GM13977 (cell line): ENCODE results near the gene APLN.

ENCODE experiments used
- DNase-seq: peaks from one replicate; pipeline ENCODE4 v3.0.0; 2012; ENCODE audit warnings: low spot score
- in situ Hi-C: fragments of 300-500 bp; cut with MboI; formaldehyde crosslinking; loops from one replicate; pipeline ENCODE4 v1.12.0; 2022; ENCODE audit warnings: low sequenced_read_pairs, low pct_unique_long_range_greater_than_20kb, mixed read lengths, inconsistent platforms; ENCODE audit not compliant: unreplicated experiment
- TF ChIP-seq, protein P1 (sequence below): IDR thresholded peaks from 2 replicates; pipeline ENCODE4 v1.5.1; 2012; ENCODE audit warnings: mild to moderate bottlenecking, control low read depth; ENCODE audit not compliant: insufficient read depth; ENCODE audit errors: extremely low read depth, missing control alignments

The APLN gene, protein sequence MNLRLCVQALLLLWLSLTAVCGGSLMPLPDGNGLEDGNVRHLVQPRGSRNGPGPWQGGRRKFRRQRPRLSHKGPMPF

GRCh38 chrX:129654652-129655546 lies at the start of gene APLN:
Gene APLN, minus strand, starts transcription at chrX:129654956. Its CDS starts 326 bp downstream, at chrX:129654630.
- in situ Hi-C loops, result no loop called here
- TF ChIP-seq, protein P1, sequence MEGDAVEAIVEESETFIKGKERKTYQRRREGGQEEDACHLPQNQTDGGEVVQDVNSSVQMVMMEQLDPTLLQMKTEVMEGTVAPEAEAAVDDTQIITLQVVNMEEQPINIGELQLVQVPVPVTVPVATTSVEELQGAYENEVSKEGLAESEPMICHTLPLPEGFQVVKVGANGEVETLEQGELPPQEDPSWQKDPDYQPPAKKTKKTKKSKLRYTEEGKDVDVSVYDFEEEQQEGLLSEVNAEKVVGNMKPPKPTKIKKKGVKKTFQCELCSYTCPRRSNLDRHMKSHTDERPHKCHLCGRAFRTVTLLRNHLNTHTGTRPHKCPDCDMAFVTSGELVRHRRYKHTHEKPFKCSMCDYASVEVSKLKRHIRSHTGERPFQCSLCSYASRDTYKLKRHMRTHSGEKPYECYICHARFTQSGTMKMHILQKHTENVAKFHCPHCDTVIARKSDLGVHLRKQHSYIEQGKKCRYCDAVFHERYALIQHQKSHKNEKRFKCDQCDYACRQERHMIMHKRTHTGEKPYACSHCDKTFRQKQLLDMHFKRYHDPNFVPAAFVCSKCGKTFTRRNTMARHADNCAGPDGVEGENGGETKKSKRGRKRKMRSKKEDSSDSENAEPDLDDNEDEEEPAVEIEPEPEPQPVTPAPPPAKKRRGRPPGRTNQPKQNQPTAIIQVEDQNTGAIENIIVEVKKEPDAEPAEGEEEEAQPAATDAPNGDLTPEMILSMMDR, result no peak
- no peak for DNase-seq

DNA sequence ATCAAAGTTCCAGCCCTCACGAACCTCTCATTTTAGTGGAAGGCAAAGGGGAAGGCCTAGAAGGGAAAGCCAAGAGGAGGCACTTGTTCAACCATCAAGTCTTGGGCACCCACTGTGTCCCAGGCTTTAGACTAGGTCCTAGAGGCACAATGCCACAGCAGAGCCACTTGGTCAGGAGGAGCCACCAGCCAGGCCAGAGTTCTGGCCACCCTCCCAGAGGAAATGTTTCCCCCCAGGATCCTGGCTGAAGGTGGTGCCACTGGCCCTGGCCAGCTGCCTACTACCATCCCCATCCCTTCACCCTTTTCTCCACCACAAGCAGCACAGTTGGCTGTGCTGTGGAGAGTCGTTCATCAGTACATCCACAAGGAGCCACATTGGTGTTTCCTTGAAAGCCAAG lies 49.7 kb upstream of the APLN start:
- DNase-seq, result no peak
- in situ Hi-C loops, result no loop called here
- TF ChIP-seq, protein P1, result no peak

DNA sequence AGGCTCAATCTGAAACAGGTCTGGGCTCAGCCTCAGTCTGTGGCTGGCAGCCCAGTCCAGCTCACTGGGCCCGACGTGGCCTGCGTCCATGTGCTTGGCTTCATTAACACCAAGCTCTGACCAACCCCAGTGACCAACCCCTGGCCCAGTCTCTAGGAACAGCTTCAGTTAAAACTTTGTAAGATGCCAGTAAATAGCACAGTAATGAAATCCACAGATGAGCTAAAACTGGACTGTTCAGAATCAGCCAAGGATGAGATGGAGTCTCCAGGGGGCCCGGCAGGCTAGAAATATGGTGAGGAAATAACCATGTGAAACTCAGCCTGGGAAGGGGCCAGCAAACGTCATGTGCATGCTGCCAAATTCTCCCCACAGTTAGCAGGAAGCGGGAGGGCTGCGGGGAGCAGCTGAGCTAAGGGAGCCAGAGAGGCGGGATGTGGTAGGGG lies 46.9 kb upstream of the APLN start:
- in situ Hi-C loops, result no loop called here
- TF ChIP-seq, protein P1, result no peak
- no peak for DNase-seq

GRCh38 chrX:129700536-129700935 lies 45.8 kb upstream of the APLN start:
- TF ChIP-seq, protein P1, result no peak
- DNase-seq, result no peak
- in situ Hi-C loops, result no loop called here

GRCh38 chrX:129698150-129698549 lies 43.4 kb upstream of the APLN start:
- TF ChIP-seq, protein P1, result no peak
- DNase-seq, result no peak
- in situ Hi-C loops, result no loop called here

- no peak for DNase-seq
- TF ChIP-seq, protein P1, result no peak
- in situ Hi-C loops, result no loop called here
Measured at GRCh38 chrX:129697204-129697829, 42.6 kb upstream of the APLN start.
